ENCODE results near the gene ARSI.

GRCh38 chr5:150247726-150248125, 55.0 kb downstream of the ARSI start:
- TF ChIP-seq CTCF (IDR thresholded peaks at IDR 0.05) (no peak), POLR2AphosphoS5 (IDR thresholded peaks at IDR 0.05) (no peak)
